Stomach (tissue), 9 donors: ENCODE results near the gene BCL11B. TPM values are rescaled to one million over a fixed set of nuclear protein-coding genes. Genes with fewer than 3 reads are reported as not detected.

Experiments
- DNase-seq, 2 donors: peaks; one replicate each; pipeline versions ENCODE4 v3.0.0 to v3.0.0-alpha.2; 2013 to 2019
- H3K27ac ChIP-seq, 5 donors: fragments of 200-600 bp in 4 of 5; sonication (generic) in 4 of 5; one replicate each; pipeline ENCODE4 v1.5.1; 2013 to 2019; ENCODE audit warnings: mild to moderate bottlenecking in 1 of 5, moderate library complexity in 1 of 5
- H3K27me3 ChIP-seq, 3 donors: fragments of 200-600 bp; sonication (generic); one replicate each; pipeline ENCODE4 v1.5.1; 2017 to 2019; ENCODE audit warnings: mixed run types in 1 of 3
- H3K36me3 ChIP-seq, 4 donors: fragments of 200-600 bp; sonication (generic); 1 replicate in 3 of 4; 2 replicates in 1 of 4; pipeline ENCODE4 v1.5.1; 2016 to 2019
- H3K4me1 ChIP-seq, 4 donors: fragments of 200-600 bp; sonication (generic); one replicate each; pipeline ENCODE4 v1.5.1; 2016 to 2019
- H3K4me3 ChIP-seq, 4 donors: fragments of 200-600 bp; sonication (generic) in 3 of 4; one replicate each; pipeline ENCODE4 v1.5.1; 2016 to 2019; ENCODE audit warnings: mild to moderate bottlenecking in 1 of 4
- H3K9me3 ChIP-seq, 4 donors: fragments of 200-600 bp; sonication (generic); one replicate each; pipeline ENCODE4 v1.5.1; 2016 to 2019
- CTCF ChIP-seq, 7 experiments: fragments of 450-650 bp in 4 of 7; fragments of 200-600 bp in 3 of 7; sonication (generic) in 3 of 7; IDR thresholded peaks; one replicate each; pipeline ENCODE4 v1.5.1; 2016 to 2019; ENCODE audit warnings: antibody characterized with exemption in 7 of 7, control low read depth in 2 of 7, mild to moderate bottlenecking in 1 of 7
- EP300 ChIP-seq: sonication (generic); formaldehyde crosslinking; IDR thresholded peaks from one replicate; pipeline ENCODE4 v1.6.1; 2017; ENCODE audit warnings: antibody characterized with exemption
- POLR2A ChIP-seq, 4 donors: fragments of 450-650 bp; IDR thresholded peaks; one replicate each; pipeline ENCODE4 v1.6.1; 2016; ENCODE audit warnings: antibody characterized with exemption in 4 of 4, control low read depth in 2 of 4, mild to moderate bottlenecking in 1 of 4, moderate library complexity in 1 of 4
- POLR2AphosphoS5 ChIP-seq, 3 donors: sonication (generic); formaldehyde crosslinking; IDR thresholded peaks; one replicate each; pipeline ENCODE4 v1.6.1; 2016; ENCODE audit warnings: antibody characterized with exemption in 3 of 3
- WGBS, 5 donors: extraction: QIAGEN DNeasy Blood & Tissue Kit in 3 of 5; methylation state at CpG; one replicate each; pipeline versions ENCODE4 v1.1.5 to v1.1.7; 2013 to 2018; 5-methylcytosine and 5-hydroxymethylcytosine counted together
- intact Hi-C: fragments of 100-400 bp; cut with DNase I; formaldehyde crosslinking; loops from one replicate; pipeline ENCODE4 v1.15.1; 2023; ENCODE audit warnings: low total_unique reads
- polyA plus RNA-seq, 3 donors: library from polyadenylated mRNA; stranded (reverse); fragments of 200-250 nt; gene quantifications; one replicate each; pipeline ENCODE4 v1.2.3, GENCODE V29; 2013
- total RNA-seq, 5 donors: library from RNA; depleted of rRNA; stranded (reverse); fragments of >200 nt; gene quantifications; one replicate each; pipeline versions ENCODE4 v1.1.0 to v1.2.3, GENCODE V29; 2014 to 2016
- donor health status: healthy with polysubstance abuse.
- donor health status: Bipolar disorder and iron deficiency.
- donor health status: healthy.

The BCL11B gene
- total and polyA plus RNA-seq, 8 donors, result 0.15 to 9.6 (median 1.3) TPM; not detected in 1

GRCh38 chr14:99256483-99256874, 15.5 kb downstream of the BCL11B start:
- peak overlapping the region in 2 of 5 donors; percentile 12 to 14 for H3K27ac ChIP-seq
- DNase-seq, result no peak
- intact Hi-C loops, result no loop called here
- no peaks in the 10 kb centered on the region for H3K36me3 ChIP-seq
- H3K9me3 ChIP-seq, result no peaks in the 10 kb centered on the region
- H3K27me3 ChIP-seq, result peaks cover 0 to 85% (median 0%) of the 10 kb centered on the region in 3 donors
- 43 to 62% (median 58%) methylated on average over 4 to 5 of the region's 5 CpGs for WGBS, 5 donors
- no peak overlapping the region for H3K4me3 ChIP-seq
- no peaks in the 10 kb centered on the region for H3K4me1 ChIP-seq
- no peak for TF ChIP-seq EP300

GRCh38 chr14:99255621-99256482, 16.1 kb downstream of the BCL11B start:
- WGBS, 5 donors, result 76 to 81% (median 78%) methylated on average over 19 of the region's 19 CpGs
- no peak for TF ChIP-seq EP300
- no peak for TF ChIP-seq POLR2A (IDR thresholded peaks at IDR 0.05)
- TF ChIP-seq CTCF (IDR thresholded peaks at IDR 0.05), result no peak
- no peak for TF ChIP-seq POLR2AphosphoS5 (IDR thresholded peaks at IDR 0.05)
- DNase-seq, result no peak
- intact Hi-C loops, result no loop called here
- peaks cover 0 to 84% (median 0%) of the 10 kb centered on the region in 3 donors for H3K27me3 ChIP-seq
- no peaks in the 10 kb centered on the region for H3K9me3 ChIP-seq
- peak overlapping the region in 2 of 5 donors; percentile 12 to 14 for H3K27ac ChIP-seq
- no peak overlapping the region for H3K4me3 ChIP-seq
- no peaks in the 10 kb centered on the region for H3K36me3 ChIP-seq
- no peaks in the 10 kb centered on the region for H3K4me1 ChIP-seq

GRCh38 chr14:99254328-99255009, 17.5 kb downstream of the BCL11B start:
- Histone ChIP-seq H3K4me3 (no peak overlapping the region), H3K4me1 (no peaks in the 10 kb centered on the region), H3K36me3 (no peaks in the 10 kb centered on the region), H3K9me3 (no peaks in the 10 kb centered on the region), H3K27ac (no peak overlapping the region), H3K27me3 (peaks cover 0 to 89% (median 0%) of the 10 kb centered on the region in 3 donors)
- DNase-seq, result no peak
- 60 to 77% (median 75%) methylated on average over 16 of the region's 16 CpGs for WGBS, 5 donors
- TF ChIP-seq EP300, result no peak
- TF ChIP-seq POLR2AphosphoS5 (IDR thresholded peaks at IDR 0.05), result no peak
- TF ChIP-seq CTCF (IDR thresholded peaks at IDR 0.05), result no peak
- no peak for TF ChIP-seq POLR2A (IDR thresholded peaks at IDR 0.05)
- intact Hi-C loops, result no loop called here

GRCh38 chr14:99253890-99254289, 18.1 kb downstream of the BCL11B start:
- Histone ChIP-seq H3K4me3 (no peak overlapping the region), H3K36me3 (no peaks in the 10 kb centered on the region), H3K9me3 (no peaks in the 10 kb centered on the region), H3K4me1 (no peaks in the 10 kb centered on the region), H3K27me3 (peaks cover 0 to 91% (median 0%) of the 10 kb centered on the region in 3 donors), H3K27ac (no peak overlapping the region)
- no peak for DNase-seq
- intact Hi-C loops, result no loop called here
- 74 to 86% (median 85%) methylated on average over 6 to 7 of the region's 7 CpGs for WGBS, 5 donors
- TF ChIP-seq POLR2AphosphoS5 (IDR thresholded peaks at IDR 0.05), result no peak
- no peak for TF ChIP-seq POLR2A (IDR thresholded peaks at IDR 0.05)
- TF ChIP-seq EP300, result no peak
- TF ChIP-seq CTCF (IDR thresholded peaks at IDR 0.05), result no peak
